ENCODE measurements around the gene PPP1R9A.

Gene PPP1R9A

DNA sequence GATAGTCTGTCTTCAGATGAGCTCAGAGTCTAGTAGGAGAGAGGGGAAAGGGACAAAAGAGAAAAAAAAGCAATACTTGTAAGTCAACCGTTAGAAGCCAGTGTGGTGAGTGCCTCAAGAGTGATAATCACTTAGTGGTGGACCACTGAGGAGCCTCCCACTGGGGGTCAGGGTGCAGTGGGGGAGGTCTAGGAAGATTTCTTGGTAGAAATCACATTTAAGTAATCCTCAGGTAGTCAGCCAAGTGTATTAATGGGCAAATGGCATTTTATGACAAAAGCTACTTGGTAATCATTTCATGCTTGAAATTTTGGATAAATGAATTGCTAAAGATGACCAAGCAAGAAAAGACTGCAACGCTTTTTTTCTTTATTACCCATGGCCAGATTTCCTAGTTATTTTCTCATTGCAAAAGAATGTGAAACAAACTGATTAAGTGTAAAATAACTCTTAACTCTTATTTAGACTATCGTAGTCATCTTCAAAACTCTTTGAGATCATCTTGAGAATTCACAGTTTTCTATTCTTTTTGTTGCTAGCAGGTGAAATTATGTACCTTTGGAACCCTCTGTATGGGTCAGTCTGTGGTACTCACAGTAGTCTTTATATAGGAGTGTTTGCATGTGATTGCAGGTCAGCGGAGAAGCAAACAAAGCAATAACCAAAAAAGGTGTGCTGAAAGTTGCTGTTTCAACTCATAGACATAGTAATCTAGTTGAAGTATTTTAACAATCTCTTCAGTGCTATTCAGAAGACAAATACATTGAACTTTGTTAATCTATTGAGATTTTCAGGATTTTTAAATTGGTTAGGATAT, 63.9 kb downstream of the PPP1R9A start:
- no peaks in the 10 kb centered on the region for H3K9me3 ChIP-seq (ENCODE audit: control insufficient read depth, insufficient read depth, low read depth, low read length)
- POLR2A ChIA-PET = no interaction called here
- no peaks in the 10 kb centered on the region for H3K36me3 ChIP-seq (ENCODE audit: control insufficient read depth in 2 of 2, insufficient read depth in 1 of 2, low read length in 2 of 2)
- CTCF ChIA-PET = interaction anchor here (0.6 kb wide), 1 partner anchor 9 kb away, joined by 3 read pairs; no protein-coding TSS in a partner anchor
- H3K4me3 ChIP-seq (ENCODE audit: low read depth, low read length) = no peak overlapping the region
- H3K27ac ChIP-seq (ENCODE audit: extremely low read depth, low read depth, low read length) = no peak overlapping the region
- H3K4me1 ChIP-seq (ENCODE audit: control insufficient read depth, insufficient read depth, low read length) = peaks cover 29% of the 10 kb centered on the region
- peak; percentile 37; the same call in 1 of the 2 replicates for TF ChIP-seq GLIS1 (tag by site-specific recombination; IDR thresholded peaks at IDR 0.05)
- no peak for TF ChIP-seq KLF10 (tag by site-specific recombination; IDR thresholded peaks at IDR 0.05)

DNA sequence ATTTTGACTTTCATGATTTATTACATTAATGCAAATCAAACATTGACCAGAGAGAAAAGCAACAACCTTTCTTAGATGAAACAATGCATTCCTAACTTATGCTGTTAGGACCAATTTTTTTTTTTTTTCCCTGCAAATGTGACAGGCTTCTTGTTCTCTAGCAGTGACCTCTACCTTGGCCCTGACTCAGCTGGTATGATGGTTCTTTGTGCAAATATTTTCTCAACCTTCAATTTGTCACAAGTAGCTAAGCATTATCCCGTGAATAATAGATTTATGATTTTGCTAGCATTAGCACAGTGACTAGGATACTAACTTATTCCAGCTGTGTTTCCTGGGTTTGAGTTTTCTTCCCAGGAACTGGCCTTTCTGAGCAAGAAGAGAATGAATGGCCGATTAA, 64.9 kb downstream of the PPP1R9A start:
- CTCF ChIA-PET = no interaction called here
- peaks cover 29% of the 10 kb centered on the region for H3K4me1 ChIP-seq (ENCODE audit: control insufficient read depth, insufficient read depth, low read length)
- H3K36me3 ChIP-seq (ENCODE audit: control insufficient read depth in 2 of 2, insufficient read depth in 1 of 2, low read length in 2 of 2) = no peaks in the 10 kb centered on the region
- H3K4me3 ChIP-seq (ENCODE audit: low read depth, low read length) = no peak overlapping the region
- H3K27ac ChIP-seq (ENCODE audit: extremely low read depth, low read depth, low read length) = no peak overlapping the region
- TF ChIP-seq FEZF1 (tag by site-specific recombination; IDR thresholded peaks at IDR 0.05) (no peak), ZNF146 (tag by site-specific recombination; IDR thresholded peaks at IDR 0.05) (no peak), OSR2 (tag by site-specific recombination; IDR thresholded peaks at IDR 0.05) (peak; percentile 30; the same call in 1 of the 2 replicates), ZSCAN5A (tag by site-specific recombination; IDR thresholded peaks at IDR 0.05) (no peak), ZNF791 (tag by site-specific recombination; IDR thresholded peaks at IDR 0.05) (no peak), ZNF248 (tag by site-specific recombination; IDR thresholded peaks at IDR 0.05) (no peak), ZNF292 (tag by site-specific recombination; IDR thresholded peaks at IDR 0.05; ENCODE audit: borderline replicate concordance, low read depth) (no peak), ZNF37A (tag by site-specific recombination; IDR thresholded peaks at IDR 0.05) (no peak)
- TF ChIP-seq, protein P1, sequence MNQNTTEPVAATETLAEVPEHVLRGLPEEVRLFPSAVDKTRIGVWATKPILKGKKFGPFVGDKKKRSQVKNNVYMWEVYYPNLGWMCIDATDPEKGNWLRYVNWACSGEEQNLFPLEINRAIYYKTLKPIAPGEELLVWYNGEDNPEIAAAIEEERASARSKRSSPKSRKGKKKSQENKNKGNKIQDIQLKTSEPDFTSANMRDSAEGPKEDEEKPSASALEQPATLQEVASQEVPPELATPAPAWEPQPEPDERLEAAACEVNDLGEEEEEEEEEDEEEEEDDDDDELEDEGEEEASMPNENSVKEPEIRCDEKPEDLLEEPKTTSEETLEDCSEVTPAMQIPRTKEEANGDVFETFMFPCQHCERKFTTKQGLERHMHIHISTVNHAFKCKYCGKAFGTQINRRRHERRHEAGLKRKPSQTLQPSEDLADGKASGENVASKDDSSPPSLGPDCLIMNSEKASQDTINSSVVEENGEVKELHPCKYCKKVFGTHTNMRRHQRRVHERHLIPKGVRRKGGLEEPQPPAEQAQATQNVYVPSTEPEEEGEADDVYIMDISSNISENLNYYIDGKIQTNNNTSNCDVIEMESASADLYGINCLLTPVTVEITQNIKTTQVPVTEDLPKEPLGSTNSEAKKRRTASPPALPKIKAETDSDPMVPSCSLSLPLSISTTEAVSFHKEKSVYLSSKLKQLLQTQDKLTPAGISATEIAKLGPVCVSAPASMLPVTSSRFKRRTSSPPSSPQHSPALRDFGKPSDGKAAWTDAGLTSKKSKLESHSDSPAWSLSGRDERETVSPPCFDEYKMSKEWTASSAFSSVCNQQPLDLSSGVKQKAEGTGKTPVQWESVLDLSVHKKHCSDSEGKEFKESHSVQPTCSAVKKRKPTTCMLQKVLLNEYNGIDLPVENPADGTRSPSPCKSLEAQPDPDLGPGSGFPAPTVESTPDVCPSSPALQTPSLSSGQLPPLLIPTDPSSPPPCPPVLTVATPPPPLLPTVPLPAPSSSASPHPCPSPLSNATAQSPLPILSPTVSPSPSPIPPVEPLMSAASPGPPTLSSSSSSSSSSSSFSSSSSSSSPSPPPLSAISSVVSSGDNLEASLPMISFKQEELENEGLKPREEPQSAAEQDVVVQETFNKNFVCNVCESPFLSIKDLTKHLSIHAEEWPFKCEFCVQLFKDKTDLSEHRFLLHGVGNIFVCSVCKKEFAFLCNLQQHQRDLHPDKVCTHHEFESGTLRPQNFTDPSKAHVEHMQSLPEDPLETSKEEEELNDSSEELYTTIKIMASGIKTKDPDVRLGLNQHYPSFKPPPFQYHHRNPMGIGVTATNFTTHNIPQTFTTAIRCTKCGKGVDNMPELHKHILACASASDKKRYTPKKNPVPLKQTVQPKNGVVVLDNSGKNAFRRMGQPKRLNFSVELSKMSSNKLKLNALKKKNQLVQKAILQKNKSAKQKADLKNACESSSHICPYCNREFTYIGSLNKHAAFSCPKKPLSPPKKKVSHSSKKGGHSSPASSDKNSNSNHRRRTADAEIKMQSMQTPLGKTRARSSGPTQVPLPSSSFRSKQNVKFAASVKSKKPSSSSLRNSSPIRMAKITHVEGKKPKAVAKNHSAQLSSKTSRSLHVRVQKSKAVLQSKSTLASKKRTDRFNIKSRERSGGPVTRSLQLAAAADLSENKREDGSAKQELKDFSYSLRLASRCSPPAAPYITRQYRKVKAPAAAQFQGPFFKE (tag by site-specific recombination; IDR thresholded peaks at IDR 0.05; ENCODE audit: borderline replicate concordance) = no peak
- TF ChIP-seq, protein P2, sequence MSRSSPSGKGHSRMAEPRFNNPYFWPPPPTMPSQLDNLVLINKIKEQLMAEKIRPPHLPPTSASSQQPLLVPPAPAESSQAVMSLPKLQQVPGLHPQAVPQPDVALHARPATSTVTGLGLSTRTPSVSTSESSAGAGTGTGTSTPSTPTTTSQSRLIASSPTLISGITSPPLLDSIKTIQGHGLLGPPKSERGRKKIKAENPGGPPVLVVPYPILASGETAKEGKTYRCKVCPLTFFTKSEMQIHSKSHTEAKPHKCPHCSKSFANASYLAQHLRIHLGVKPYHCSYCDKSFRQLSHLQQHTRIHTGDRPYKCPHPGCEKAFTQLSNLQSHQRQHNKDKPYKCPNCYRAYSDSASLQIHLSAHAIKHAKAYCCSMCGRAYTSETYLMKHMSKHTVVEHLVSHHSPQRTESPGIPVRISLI (tag by site-specific recombination; IDR thresholded peaks at IDR 0.05) = 0 out of 2 replicates have a peak, but pooled peaks have one; percentile 33
- TF ChIP-seq, protein P3, sequence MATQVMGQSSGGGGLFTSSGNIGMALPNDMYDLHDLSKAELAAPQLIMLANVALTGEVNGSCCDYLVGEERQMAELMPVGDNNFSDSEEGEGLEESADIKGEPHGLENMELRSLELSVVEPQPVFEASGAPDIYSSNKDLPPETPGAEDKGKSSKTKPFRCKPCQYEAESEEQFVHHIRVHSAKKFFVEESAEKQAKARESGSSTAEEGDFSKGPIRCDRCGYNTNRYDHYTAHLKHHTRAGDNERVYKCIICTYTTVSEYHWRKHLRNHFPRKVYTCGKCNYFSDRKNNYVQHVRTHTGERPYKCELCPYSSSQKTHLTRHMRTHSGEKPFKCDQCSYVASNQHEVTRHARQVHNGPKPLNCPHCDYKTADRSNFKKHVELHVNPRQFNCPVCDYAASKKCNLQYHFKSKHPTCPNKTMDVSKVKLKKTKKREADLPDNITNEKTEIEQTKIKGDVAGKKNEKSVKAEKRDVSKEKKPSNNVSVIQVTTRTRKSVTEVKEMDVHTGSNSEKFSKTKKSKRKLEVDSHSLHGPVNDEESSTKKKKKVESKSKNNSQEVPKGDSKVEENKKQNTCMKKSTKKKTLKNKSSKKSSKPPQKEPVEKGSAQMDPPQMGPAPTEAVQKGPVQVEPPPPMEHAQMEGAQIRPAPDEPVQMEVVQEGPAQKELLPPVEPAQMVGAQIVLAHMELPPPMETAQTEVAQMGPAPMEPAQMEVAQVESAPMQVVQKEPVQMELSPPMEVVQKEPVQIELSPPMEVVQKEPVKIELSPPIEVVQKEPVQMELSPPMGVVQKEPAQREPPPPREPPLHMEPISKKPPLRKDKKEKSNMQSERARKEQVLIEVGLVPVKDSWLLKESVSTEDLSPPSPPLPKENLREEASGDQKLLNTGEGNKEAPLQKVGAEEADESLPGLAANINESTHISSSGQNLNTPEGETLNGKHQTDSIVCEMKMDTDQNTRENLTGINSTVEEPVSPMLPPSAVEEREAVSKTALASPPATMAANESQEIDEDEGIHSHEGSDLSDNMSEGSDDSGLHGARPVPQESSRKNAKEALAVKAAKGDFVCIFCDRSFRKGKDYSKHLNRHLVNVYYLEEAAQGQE (tag by site-specific recombination; IDR thresholded peaks at IDR 0.05) = no peak
- TF ChIP-seq, protein P4, sequence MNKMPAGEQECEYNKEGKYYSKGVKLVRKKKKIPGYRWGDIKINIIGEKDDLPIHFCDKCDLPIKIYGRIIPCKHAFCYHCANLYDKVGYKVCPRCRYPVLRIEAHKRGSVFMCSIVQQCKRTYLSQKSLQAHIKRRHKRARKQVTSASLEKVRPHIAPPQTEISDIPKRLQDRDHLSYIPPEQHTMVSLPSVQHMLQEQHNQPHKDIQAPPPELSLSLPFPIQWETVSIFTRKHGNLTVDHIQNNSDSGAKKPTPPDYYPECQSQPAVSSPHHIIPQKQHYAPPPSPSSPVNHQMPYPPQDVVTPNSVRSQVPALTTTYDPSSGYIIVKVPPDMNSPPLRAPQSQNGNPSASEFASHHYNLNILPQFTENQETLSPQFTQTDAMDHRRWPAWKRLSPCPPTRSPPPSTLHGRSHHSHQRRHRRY (tag by site-specific recombination; IDR thresholded peaks at IDR 0.05) = no peak
- POLR2A ChIA-PET = no interaction called here
- H3K9me3 ChIP-seq (ENCODE audit: control insufficient read depth, insufficient read depth, low read depth, low read length) = no peaks in the 10 kb centered on the region
